HG02678 (cell line): ENCODE data around the gene KIR2DL3.

Experiments used
- ATAC-seq: cut with Tn5 transposase; IDR thresholded peaks from one replicate; pipeline ENCODE4 v1.9.1; 2021; ENCODE audit warnings: mild to moderate bottlenecking, moderate library complexity; ENCODE audit not compliant: unreplicated experiment

KIR2DL3 gene

DNA sequence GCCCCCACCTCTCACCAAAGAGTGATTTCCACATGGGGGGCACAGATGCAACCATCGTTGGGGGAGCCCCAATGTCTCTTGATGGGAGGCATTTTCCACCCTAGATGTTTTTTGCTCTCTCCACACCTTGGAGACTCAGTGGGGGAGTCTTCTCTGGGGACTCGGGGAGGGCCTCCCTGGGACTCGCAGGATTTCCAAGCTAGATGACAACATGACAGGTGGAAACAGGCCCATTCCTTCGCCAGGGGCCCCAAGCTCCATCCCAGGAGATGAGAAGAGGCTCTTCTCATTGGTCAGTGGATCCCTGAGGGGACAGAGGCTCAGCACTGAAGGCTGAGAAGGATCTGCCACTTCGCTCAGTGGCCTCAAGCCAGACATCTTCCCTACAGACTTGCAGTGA lies 52.4 kb downstream of the KIR2DL3 start:
- no peak for ATAC-seq

DNA sequence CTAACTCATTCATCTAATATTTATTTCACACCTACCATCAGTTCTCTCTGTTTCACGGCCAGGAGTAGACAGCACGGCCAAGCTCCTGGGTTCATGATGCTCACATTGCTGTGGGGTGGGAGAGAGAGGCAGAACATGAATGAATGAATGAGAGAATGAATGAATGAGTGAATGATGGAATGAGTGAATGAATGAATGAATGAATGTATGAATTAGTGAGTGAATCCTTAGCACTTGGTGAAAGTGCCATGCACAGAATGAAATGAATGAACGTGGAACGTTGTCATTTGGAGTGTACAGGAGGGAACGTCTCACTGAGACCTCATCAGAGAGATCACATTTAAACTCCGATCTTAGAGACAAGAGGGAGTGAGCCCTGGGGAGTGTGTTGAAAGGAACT lies 53.2 kb downstream of the KIR2DL3 start:
- no peak for ATAC-seq

DNA sequence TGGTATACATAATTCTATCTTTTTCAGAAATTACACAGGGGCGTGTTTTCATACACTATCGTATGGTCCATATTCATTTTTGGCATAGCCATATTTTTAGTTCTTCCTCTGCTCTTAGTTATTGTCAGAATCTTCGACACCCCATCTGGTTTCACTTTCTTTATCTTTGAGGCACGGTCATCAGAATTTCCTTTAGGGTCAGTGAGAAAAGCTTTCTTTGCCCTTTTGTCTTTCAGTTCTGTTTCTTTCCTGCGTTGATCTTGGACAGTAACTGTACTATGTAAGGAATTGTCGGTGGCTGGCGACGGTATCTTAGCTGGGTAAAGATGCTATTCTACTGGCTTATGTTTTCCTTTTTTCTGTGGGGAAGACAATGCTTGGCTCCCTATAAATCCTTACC lies 54.5 kb downstream of the KIR2DL3 start:
- ATAC-seq = no peak

DNA sequence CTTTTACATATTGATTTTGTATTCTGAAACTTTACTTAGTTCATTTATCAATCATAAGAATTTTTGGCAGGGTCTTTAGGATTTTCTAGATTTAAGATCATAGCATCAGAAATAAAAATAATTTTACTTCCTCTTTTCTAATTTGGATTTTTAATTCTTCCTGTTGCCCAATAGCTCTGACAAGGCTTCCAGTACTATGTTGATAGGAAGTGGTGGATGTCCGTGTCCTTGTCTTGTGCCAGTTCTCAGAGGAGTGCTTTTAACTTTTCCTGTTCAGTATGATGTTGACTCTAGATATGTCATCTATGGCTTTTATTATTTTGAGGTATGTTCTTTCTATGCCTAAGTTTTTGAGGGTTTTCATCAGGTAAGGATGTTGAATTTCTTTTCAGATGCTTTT lies 57.4 kb downstream of the KIR2DL3 start:
- no peak for ATAC-seq
